HUES6 (cell line): ENCODE measurements around the gene GH2.
"Not testable (repeated sequence)": the region's sequence is repeated elsewhere in the genome, so short reads cannot be mapped to it uniquely, and the experiment has no call there.

Experiments
- H3K27ac ChIP-seq: 2 replicates; pipeline ENCODE4 v1.7.0; 2013; ENCODE audit warnings: low read depth, mild to moderate bottlenecking, low read length, inconsistent platforms
- H3K27me3 ChIP-seq: 2 replicates; pipeline ENCODE4 v1.6.1; 2013; ENCODE audit warnings: low read length; ENCODE audit not compliant: control insufficient read depth, insufficient read depth
- H3K36me3 ChIP-seq: 2 replicates; pipeline ENCODE4 v1.6.1; 2013; ENCODE audit warnings: low read length; ENCODE audit not compliant: control insufficient read depth, insufficient read depth
- H3K4me1 ChIP-seq: 2 replicates; pipeline ENCODE4 v1.6.1; 2013; ENCODE audit warnings: low read length; ENCODE audit not compliant: control insufficient read depth, insufficient read depth
- H3K4me3 ChIP-seq: 2 replicates; pipeline ENCODE4 v1.5.1; 2013; ENCODE audit warnings: low read depth, low read length
- H3K9ac ChIP-seq: one replicate; pipeline ENCODE4 v1.6.1; 2013; ENCODE audit warnings: mild to moderate bottlenecking, low read length
- H3K9me3 ChIP-seq: 2 replicates; pipeline ENCODE4 v1.6.1; 2013; ENCODE audit warnings: low read depth, low read length; ENCODE audit not compliant: control insufficient read depth, insufficient read depth

Gene GH2

GRCh38 chr17:63910096-63910495 is 28.4 kb upstream of the GH2 start:
- peaks cover 2% of the 10 kb centered on the region for H3K27me3 ChIP-seq
- peaks cover 3% of the 10 kb centered on the region; the same call in 1 of the 2 replicates for H3K4me1 ChIP-seq
- no peaks in the 10 kb centered on the region for H3K36me3 ChIP-seq
- no peak overlapping the region for H3K9ac ChIP-seq
- no peak overlapping the region for H3K4me3 ChIP-seq
- H3K27ac ChIP-seq, result no peak overlapping the region
- no peaks in the 10 kb centered on the region for H3K9me3 ChIP-seq

- H3K9ac ChIP-seq, H3K27ac ChIP-seq, H3K9me3 ChIP-seq, H3K4me3 ChIP-seq, H3K36me3 ChIP-seq, H3K4me1 ChIP-seq, H3K27me3 ChIP-seq: not testable (repeated sequence)
These were observed 27.8 kb upstream of the GH2 start for GRCh38 chr17:63909586-63909985.

- not testable (repeated sequence) for H3K9ac ChIP-seq, H3K4me3 ChIP-seq, H3K4me1 ChIP-seq, H3K9me3 ChIP-seq, H3K27me3 ChIP-seq, H3K36me3 ChIP-seq, H3K27ac ChIP-seq
These were observed 25.5 kb upstream of the GH2 start for GRCh38 chr17:63907161-63907778.

GRCh38 chr17:63904796-63905195 is 23.1 kb upstream of the GH2 start:
- not testable (repeated sequence) for H3K4me3 ChIP-seq, H3K9me3 ChIP-seq, H3K27me3 ChIP-seq, H3K9ac ChIP-seq, H3K27ac ChIP-seq, H3K36me3 ChIP-seq, H3K4me1 ChIP-seq

GRCh38 chr17:63903787-63904201 is 22.1 kb upstream of the GH2 start:
- H3K36me3 ChIP-seq, H3K4me3 ChIP-seq, H3K9ac ChIP-seq, H3K4me1 ChIP-seq, H3K27ac ChIP-seq, H3K9me3 ChIP-seq, H3K27me3 ChIP-seq: not testable (repeated sequence)

GRCh38 chr17:63901971-63902370 is 20.2 kb upstream of the GH2 start:
- not testable (repeated sequence) for H3K27me3 ChIP-seq, H3K4me3 ChIP-seq, H3K4me1 ChIP-seq, H3K9ac ChIP-seq, H3K27ac ChIP-seq, H3K36me3 ChIP-seq, H3K9me3 ChIP-seq

- not testable (repeated sequence) for H3K9ac ChIP-seq, H3K4me3 ChIP-seq, H3K27me3 ChIP-seq, H3K36me3 ChIP-seq, H3K27ac ChIP-seq, H3K4me1 ChIP-seq, H3K9me3 ChIP-seq
These were observed 17.4 kb upstream of the GH2 start for GRCh38 chr17:63898899-63899798.

- H3K27ac ChIP-seq, H3K4me1 ChIP-seq, H3K27me3 ChIP-seq, H3K36me3 ChIP-seq, H3K9me3 ChIP-seq, H3K9ac ChIP-seq, H3K4me3 ChIP-seq: not testable (repeated sequence)
These were observed 15.0 kb upstream of the GH2 start, which contains the start of gene CSH1 for GRCh38 chr17:63896524-63897354. Gene CSH1, minus strand, starts transcription at chr17:63896574. Its CDS starts 63 bp downstream, at chr17:63896511.

GRCh38 chr17:63894821-63895220 is 13.1 kb upstream of the GH2 start:
- not testable (repeated sequence) for H3K4me1 ChIP-seq, H3K4me3 ChIP-seq, H3K9me3 ChIP-seq, H3K9ac ChIP-seq, H3K27ac ChIP-seq, H3K27me3 ChIP-seq, H3K36me3 ChIP-seq

GRCh38 chr17:63894021-63894420 is 12.3 kb upstream of the GH2 start:
- H3K27ac ChIP-seq, H3K4me1 ChIP-seq, H3K27me3 ChIP-seq, H3K9me3 ChIP-seq, H3K9ac ChIP-seq, H3K4me3 ChIP-seq, H3K36me3 ChIP-seq: not testable (repeated sequence)
